ENCODE results near the gene ADAMTS18. TPM values are rescaled to one million over a fixed set of nuclear protein-coding genes. Genes with fewer than 3 reads are reported as not detected.

The ADAMTS18 gene
- total and polyA plus RNA-seq, 2 donors (not counting 3 experiments of a cell fraction or from before 2014, with no cell fraction given): 18.4 to 27.5 TPM

DNA sequence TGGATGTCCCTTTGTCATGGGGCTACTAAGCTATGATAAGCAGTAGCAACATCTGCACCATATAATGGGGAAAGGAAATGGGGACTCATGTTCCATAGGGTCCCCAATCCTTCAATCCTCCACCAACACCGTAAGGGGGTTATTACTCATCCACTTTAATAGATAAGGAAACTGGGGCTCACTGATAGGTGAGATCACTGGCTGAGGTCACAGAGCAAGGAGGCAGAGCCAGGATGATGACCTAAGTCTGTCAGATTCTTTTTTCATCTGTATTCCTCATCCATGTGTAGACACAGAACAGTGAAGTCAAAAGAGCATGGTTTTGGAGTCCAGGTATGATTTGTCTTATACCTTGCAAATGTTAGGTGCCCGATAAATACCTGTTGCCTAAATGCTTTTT, 10.5 kb upstream of the ADAMTS18 start:
- intact Hi-C loops (cut with micrococcal nuclease) (no loop called here), dilution Hi-C loops (cut with MboI; ENCODE audit: extremely low pct_ligation_motif_present, low sequenced_read_pairs) (no loop called here)
- TF ChIP-seq EZH2 (IDR thresholded peaks at IDR 0.05; ENCODE audit: borderline replicate concordance, low read depth, low read length, severe bottlenecking): no peak
- TF ChIP-seq FOS (IDR thresholded peaks at IDR 0.05; ENCODE audit: borderline replicate concordance, insufficient read depth, low read length): no peak
- TF ChIP-seq MYC (IDR thresholded peaks at IDR 0.05; ENCODE audit: low read depth, low read length): no peak
- no peak for TF ChIP-seq POLR2AphosphoS5 (IDR thresholded peaks at IDR 0.05; ENCODE audit: insufficient read depth, low read depth, low read length)
- no peak for TF ChIP-seq POLR2A (IDR thresholded peaks at IDR 0.05; ENCODE audit: low read depth, low read length)
- TF ChIP-seq GATA2 (IDR thresholded peaks at IDR 0.05; ENCODE audit: insufficient read depth, insufficient read length, low read depth, low read length): no peak
- TF ChIP-seq JUN (IDR thresholded peaks at IDR 0.05; ENCODE audit: borderline replicate concordance, insufficient read depth, insufficient read length, low read depth): no peak
- TF ChIP-seq, protein P1, sequence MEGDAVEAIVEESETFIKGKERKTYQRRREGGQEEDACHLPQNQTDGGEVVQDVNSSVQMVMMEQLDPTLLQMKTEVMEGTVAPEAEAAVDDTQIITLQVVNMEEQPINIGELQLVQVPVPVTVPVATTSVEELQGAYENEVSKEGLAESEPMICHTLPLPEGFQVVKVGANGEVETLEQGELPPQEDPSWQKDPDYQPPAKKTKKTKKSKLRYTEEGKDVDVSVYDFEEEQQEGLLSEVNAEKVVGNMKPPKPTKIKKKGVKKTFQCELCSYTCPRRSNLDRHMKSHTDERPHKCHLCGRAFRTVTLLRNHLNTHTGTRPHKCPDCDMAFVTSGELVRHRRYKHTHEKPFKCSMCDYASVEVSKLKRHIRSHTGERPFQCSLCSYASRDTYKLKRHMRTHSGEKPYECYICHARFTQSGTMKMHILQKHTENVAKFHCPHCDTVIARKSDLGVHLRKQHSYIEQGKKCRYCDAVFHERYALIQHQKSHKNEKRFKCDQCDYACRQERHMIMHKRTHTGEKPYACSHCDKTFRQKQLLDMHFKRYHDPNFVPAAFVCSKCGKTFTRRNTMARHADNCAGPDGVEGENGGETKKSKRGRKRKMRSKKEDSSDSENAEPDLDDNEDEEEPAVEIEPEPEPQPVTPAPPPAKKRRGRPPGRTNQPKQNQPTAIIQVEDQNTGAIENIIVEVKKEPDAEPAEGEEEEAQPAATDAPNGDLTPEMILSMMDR (IDR thresholded peaks at IDR 0.05; ENCODE audit: extremely low read depth in 1 of 2, insufficient read depth in 1 of 2, low read depth in 1 of 2, low read length in 2 of 2): no peak
- TF ChIP-seq, protein P2, sequence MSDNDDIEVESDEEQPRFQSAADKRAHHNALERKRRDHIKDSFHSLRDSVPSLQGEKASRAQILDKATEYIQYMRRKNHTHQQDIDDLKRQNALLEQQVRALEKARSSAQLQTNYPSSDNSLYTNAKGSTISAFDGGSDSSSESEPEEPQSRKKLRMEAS (IDR thresholded peaks at IDR 0.05; ENCODE audit: insufficient read depth, insufficient read length): no peak
- Histone ChIP-seq H4K20me1 (replicated peaks; ENCODE audit: control insufficient read depth, extremely low read depth, insufficient read depth, low read length) (no peaks in the 10 kb centered on the region), H3K27me3 (ENCODE audit: control insufficient read depth in 2 of 2, insufficient read depth in 2 of 2, low read length in 2 of 2) (no peaks in the 10 kb centered on the region), H3K9ac (replicated peaks; ENCODE audit: extremely low read depth, insufficient read depth, low read length) (no peak overlapping the region), H3K9me1 (replicated peaks; ENCODE audit: control insufficient read depth, extremely low read depth, insufficient read depth, low read length) (no peaks in the 10 kb centered on the region), H3K27ac (ENCODE audit: insufficient read depth, low read depth, low read length) (no peak overlapping the region), H3K4me3 (replicated peaks in 1 of 3; ENCODE audit: insufficient read depth in 1 of 3, low read depth in 1 of 3, low read length in 3 of 3) (no peak overlapping the region), H3K79me2 (ENCODE audit: control insufficient read depth, insufficient read depth, low read length) (no peaks in the 10 kb centered on the region), H3K4me2 (ENCODE audit: insufficient read depth, low read length) (no peak overlapping the region), H2AFZ (ENCODE audit: low read depth, low read length) (no peak overlapping the region), H3K4me1 (ENCODE audit: control insufficient read depth, extremely low read depth, insufficient read depth, low read length) (no peaks in the 10 kb centered on the region), H3K36me3 (ENCODE audit: control insufficient read depth in 2 of 2, extremely low read depth in 1 of 2, insufficient read depth in 2 of 2, low read length in 2 of 2) (no peaks in the 10 kb centered on the region), H3K9me3 (replicated peaks; ENCODE audit: control insufficient read depth, insufficient read depth, low read length) (no peaks in the 10 kb centered on the region)
- FAIRE-seq (no peak), DNase-seq (ENCODE audit: low read depth, low spot score) (no peak)
- CTCF ChIA-PET: no interaction called here
- POLR2A ChIA-PET: no interaction called here
- BruUV-seq (replicated peaks): no TSS peak
